GM19452 (cell line): ENCODE measurements around the gene PLEKHB1.

Experiments used
- ATAC-seq: cut with Tn5 transposase; IDR thresholded peaks from one replicate; pipeline ENCODE4 v1.9.1; 2021; ENCODE audit not compliant: unreplicated experiment

Gene PLEKHB1

DNA sequence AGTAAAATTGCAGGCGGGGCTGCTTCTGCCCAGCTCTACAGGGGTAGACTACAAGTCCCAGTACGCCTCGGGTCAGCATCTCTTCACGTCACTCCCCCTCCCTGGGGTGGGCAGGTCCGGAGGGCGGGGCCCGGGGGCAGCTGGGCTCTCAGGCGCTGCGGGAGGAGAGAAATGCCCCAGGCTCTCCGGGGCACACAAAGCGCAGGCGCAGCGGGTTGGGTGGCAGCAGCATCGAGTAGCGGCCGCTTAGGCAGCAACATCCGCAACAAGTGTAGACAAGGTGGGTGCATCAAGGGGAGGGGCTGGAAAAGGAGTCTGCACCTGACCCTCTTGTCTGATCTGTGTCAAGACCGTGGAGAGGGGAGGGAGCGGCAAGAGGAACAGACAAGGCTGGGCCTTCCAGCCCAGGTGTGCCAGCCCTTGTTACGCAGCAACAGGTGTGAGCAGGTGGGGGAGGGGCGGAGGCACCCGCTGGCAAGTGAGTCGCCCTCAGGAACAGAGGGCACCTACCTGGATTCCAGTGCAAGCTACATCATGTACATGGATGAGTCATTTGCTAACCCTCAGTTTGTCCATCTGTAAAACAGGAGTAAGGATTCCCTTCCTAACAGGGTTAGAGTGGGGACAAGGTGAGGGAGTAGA, 1.2 kb downstream of the PLEKHB1 start:
- ATAC-seq: peak; percentile 85

DNA sequence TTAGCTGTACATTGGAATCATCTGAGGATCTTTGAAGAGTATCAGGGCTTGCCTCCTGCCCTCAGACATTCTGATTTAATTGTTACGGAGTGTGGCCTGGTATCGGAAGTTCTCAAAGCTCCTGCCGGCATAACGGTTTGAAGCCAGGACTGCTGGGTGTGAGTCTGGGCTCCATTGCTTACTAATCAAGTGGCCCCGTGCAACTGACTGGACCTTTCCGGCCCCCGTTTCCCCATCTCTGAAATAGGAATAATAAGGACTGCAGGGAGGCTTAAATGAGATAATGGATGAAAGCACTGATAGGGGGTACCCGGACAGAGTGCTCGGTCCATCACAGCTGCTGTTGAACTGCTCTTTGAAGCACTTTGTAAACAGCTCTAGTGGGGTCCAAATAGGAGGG, 1.7 kb downstream of the PLEKHB1 start:
- no peak for ATAC-seq

DNA sequence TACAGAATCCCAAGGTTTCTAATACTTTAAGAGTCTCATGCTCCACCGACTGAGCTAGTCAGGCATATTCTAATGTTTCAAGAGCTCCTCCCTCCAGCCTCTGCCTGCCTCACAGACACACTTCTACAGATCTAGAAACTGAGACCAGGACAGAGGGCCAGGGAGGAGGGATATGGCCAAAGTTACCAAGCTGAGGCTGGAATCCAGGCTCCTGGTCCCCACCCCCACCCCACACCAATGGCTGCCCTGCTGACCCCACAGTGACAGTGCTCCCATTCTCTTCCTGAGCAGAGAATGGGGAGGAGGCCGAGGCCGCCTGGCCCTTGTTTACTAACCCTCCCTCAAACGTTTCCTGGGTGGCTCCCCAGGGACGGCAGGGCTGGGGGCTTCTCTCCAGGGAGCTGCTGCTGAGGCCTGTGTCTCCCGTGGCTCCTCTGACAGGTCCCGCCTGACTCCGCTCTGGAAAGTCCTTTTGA, 2.2 kb downstream of the PLEKHB1 start:
- ATAC-seq: no peak

DNA sequence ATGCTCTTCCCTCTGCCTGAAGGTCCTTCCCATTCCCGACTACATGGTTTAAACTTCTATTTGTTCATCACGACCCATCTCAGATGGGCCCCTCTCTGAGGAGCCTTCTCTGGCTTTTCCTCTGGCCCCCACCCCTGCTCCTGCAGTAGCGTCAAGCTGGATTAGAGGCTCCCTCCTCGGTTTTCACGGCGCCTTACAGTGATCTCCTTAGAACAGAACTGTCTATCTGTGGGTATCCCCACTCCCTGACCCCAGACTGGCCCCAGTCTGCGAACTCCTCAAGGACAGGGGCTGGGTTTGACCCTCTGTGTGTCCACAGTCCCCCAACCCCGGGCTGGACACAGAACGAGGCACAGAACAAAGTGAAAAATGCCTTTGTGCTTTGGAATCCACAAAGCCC, 2.8 kb downstream of the PLEKHB1 start:
- ATAC-seq: no peak

DNA sequence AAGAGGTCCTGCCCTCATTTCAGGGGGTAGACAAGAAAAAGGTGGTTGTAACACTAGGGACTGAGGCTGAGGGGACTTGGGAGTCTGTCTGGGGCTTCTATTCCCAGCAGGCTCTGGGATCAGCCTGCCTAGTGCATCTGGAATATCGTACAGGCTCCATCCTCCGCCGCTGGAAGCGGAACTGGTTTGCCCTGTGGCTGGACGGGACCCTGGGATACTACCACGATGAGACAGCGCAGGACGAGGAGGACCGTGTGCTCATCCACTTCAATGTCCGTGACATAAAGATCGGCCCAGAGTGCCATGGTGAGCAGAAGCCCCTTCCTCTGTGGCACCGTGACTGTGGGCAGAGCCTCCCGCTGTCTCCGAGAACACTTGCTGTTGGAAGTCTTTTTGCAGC, 4.0 kb downstream of the PLEKHB1 start:
- no peak for ATAC-seq

DNA sequence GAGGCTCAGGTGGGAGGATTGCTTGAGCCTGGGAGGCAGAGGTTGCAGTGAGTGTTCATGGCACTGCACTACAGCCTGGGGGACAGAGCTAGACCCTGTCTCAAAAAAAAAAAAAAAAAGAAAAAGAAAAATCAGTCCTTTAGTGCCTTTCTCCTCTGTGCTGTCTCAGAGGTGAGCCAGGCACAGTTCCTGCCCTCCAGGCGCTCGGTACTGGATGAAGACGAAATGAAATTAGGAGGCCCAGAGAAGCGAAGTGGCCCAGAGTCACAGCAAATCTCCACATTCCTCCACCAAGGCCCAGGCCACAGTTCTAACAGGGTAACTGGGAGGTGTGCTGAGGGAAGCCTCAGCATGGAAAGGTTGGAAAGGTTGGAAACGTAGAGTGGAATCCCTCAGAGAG, 4.9 kb downstream of the PLEKHB1 start:
- no peak for ATAC-seq

DNA sequence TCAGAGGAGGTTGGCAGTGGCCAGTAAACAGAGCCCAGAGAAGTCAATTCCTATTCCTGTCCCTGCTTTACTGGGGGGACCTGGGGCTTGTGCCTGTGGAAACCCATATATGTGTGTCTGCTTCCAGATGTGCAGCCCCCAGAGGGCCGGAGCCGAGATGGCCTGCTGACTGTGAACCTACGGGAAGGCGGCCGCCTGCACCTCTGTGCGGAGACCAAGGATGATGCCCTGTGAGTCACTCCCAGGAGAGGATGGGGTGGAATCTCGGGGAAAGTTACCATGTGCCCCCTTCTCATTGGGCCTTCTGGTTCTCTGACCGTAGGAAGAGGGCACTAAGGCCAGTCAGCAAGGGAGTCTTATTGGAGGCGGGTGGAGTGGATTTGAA, 5.3 kb downstream of the PLEKHB1 start:
- ATAC-seq: no peak

DNA sequence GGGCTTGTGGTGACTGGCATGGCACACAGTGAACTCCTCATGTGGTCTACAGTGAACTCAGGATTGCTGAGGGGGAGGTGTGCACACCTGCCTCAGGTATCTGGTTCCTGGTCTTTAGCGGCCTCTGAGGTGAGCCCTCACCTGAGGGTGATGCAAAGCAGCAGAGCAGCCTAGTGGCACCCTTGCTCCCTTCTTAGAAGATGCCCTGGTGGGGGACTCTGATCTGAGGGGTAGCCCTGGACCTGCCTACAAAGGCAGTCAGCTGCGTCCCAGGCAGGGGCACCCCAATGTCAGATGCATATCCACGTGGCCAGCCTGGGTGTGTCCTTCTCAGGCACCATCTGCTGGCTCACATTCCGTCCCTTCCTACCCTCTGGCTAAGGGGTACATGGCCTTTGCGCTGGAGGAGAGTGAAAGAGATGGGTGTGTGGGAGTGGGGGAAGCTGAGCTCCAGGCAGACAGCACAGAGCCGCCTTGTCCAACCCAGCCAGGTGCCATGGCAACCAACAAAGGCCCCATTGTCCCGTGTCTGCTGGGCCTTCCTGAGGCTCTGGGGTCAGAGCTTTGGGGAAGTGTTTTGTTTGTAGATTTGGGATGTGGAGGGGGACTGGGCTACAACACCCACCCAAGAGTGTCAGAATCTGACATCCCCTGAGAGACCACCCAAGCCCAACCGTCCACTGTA, 5.8 kb downstream of the PLEKHB1 start:
- no peak for ATAC-seq

DNA sequence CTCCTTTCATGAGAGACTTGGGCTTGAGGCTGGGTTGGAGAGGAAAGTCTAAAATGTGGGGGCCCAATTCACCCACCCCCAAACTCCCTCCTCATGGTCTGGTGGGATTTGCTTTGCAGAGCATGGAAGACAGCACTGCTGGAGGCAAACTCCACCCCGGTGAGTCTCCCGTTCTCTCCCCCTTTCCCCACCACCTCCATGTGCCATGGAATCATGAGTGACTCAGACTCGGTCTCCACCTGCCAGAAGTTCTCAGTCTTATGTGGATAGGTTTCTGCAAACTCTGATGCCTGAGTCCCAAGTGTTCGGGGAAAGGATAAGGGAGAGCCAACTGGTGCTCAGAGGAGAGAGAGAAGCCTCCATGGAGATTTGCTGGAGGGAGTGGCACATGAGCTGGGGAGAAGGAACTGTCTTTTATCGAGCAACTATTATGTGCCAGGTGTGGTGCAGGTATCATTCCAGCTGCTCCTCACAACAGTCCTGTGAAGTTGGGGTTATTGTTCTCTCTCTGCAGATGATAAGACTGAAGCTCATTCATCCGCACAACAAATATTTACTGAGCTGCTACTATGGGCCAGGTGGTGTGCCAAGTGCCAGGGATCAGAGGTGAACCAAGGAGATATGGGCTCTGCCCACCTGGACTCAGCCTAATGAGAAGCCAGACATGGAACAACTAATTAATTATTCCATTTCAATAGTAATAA, 6.6 kb downstream of the PLEKHB1 start:
- no peak for ATAC-seq

DNA sequence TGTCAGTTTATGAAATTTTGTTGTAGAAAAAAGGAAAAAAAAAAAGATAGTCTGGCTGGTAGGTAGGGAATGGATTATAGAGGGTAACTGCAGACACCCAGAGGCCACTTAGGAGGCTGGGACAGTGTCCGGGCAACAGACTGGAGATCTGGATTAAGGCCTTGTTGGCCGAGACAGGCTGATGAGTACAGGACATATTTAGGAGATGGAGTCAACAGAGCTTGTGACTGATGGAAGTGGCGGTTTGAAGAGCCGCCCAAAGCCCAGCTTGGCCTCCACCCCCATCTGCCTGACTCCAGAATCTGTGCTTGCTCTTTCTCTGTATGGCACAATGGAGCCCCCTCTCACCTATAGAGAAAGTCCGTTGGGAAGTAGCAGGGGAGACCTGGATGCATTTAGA, 7.6 kb downstream of the PLEKHB1 start:
- ATAC-seq: no peak

DNA sequence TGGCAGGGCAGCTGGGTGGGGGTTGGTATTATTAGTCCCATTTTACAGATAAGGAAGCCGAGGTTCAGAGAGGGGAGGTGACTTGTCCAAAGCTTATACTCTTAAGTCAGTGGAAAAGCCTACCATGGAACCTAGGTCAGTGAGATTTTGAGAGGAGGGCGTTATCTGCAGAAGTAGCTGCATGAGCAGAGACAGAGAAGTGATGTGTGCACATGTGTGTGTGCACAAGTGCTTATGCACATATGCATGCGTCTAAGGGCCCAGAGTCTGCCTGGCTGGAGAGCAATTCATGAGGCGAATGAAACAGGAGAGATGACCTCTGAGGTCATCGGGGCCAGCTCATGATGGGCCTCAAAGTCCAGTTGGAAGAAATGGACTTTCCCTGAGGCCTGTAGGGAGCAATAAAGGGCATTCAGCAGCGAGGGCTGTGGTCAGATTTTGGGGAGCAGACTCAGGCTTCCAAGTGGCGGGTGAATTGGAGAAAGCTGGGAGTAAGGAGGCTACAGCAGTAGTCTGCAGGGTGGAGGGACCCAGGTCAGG, 8.2 kb downstream of the PLEKHB1 start:
- ATAC-seq: no peak

DNA sequence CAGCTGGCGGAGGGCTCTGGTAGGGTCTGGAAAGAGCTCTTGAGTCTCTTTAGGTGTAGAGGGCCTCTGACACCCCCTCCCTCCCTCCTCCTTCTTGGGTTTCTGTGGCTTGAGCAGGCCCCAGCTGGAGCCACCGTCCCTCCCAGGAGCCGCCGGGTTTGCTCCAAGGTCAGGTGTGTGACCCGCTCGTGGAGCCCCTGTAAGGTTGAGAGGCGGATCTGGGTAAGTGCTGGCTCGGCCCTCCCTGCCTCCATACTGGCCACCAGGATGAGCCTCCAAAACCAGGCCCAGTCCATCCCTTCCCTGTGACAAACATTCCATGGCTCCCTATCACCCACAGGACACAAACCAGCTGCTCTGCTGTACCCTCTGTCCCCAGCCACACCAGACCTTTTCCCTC, 9.3 kb downstream of the PLEKHB1 start:
- no peak for ATAC-seq

DNA sequence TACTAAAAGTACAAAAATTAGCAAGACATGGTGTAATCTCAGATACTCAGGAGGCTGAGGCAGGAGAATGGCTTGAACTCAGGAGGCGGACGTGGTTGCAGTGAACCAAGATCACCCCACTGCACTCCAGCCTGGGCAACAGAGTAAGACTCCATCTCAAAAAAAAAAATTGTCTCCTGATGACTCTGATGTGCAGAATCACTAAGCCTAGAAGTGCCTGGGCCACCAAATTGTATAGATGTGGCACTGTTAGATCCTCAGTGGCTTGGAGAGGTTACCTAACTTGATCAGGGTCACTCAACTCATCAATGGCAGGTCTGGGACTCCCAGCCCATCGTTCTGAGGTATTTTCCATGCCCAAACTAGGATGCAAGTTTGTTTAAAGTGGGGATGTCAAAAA, 10.6 kb downstream of the PLEKHB1 start:
- ATAC-seq: no peak

DNA sequence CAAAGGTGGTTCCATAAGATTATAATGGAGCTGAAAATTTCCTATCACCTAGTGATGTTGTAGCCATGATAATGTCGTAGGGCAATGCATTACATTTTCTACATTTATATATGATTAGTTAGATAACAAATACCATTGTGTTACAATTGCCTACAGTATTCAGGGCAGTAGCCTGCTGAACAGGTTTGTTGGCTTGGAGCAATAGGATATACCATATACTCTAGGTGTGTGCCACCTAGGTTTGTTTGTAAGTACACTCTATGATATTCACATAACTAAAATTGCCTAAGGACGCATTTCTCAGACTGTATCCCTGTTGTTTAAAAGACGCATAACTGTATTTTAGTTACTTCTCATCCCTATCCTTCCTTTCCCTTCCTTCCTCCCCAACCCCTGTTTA, 13.6 kb downstream of the PLEKHB1 start:
- ATAC-seq: no peak

DNA sequence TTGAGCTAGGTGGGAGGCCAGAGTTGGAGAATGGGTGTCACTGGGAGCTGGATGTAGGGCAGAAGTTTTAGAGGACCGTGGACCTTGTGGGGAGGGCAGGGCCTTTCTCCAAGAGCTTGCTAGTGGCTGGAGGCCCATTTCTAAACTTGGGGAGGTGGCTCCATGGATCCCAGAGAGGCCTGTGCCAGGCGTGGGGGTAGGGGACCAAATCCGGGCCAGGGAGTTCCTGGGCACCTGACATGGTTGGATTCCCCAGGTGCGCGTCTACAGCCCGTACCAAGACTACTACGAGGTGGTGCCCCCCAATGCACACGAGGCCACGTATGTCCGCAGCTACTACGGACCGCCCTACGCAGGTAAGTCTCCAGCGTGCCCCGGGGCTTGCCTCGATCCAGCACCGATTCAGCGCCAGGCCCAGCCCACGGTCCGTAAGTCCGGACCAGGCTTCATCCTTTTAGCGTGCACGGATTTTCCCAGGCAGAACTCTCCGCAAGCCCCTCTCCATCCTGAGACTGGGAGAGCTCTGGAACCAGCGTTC, 14.2 kb downstream of the PLEKHB1 start:
- ATAC-seq: no peak

DNA sequence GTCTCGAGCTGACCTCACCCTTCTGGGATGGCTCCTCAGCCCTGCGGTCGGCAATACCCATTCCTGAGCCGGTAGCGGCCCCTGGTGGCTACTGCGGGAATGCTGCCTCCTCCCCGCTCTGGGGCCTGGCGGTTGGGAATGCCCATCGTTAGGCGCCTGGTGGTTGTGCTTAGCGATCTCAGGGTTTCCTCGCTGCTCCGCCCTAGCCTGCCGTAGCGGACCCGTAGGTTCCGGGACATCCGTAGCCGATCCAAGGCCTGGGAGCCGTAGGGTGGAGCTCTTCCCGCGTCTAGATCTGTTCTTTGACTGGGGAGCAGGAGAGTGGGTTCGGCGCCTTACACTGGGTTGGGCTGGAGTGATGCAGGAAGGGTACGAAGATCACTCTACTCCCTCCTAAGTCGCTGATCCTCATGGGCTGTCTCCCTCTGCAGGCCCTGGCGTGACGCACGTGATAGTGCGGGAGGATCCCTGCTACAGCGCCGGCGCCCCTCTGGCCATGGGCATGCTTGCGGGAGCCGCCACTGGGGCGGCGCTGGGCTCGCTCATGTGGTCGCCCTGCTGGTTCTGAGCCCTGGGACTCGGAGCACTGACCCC, 14.8 kb downstream of the PLEKHB1 start:
- ATAC-seq: peak; percentile 78

DNA sequence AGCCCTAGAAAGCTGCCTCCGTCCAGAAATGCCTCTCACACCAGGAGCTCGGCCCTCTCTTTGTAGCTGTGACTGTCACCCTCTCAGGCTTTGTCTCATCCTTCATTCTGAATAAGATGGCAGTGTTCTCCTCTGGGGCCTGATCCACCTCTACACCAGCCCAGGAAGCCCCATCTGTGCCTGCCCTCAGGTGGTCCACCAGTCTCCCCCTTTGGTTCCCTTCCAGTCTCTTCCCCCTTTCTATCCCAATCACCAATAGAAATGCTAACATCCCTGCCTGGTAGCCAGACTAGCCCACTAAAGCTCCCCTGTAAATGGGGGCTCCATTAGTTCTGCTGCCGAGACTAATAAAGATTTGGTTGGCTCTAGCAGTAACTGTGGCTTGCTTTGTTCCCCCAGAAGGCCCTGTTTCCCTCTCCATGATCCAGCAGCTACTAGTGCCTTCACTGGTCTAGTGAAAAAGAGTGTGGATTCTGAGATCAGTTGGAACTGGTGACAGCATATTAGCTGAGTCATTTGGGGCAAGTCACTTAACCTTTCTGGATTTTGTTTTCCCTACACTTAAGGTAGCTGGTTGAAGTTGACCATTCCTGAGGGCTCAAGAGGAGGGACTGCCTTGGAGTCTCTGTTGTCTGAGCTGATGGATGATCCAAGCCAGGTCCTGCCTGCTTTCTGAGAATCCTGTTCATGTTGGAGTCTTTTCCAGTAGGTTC, 16.2 kb downstream of the PLEKHB1 start:
- ATAC-seq: no peak

DNA sequence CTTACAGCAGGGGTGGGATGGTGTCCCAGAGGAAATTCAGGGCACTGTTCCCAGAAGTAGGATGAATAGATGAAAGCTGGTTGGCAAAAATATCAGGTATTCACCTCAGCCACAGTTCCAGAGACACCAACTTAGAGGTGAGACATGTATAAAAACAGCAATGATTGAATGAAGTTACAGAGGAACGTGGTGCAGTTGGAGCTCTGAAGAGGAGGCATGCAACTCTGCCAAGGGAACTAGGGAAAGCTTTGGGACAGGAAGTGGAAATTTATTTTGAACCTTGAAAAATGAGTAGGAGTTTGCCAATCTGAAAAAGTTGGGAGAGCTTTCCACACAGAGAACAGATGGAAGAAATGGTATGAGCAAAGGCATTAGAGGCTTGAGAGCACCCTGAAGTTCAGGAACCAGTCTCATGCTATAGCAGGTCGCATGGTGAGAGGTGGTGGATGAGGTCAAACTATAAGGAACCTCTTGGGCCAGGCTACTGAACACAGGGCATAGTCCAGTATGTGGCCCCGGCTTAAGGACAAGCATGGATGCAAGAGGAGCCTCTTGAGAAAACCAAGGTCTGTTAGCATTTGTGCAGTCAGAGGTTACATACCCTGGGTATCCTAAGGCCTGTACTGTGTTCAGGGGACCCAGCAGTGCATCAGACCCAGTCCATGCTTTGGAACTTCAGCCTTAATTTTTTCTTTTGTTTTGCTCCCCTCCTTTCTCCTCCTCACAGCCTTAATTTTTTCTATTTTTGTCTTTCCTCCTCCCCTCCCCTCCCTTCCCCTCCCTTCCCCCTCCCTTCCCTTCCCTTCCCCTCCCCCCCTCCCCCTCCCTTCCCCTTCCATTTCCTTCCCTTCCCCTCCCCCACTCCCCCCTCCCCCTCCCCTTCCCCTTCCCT, 17.5 kb downstream of the PLEKHB1 start:
- no peak for ATAC-seq

DNA sequence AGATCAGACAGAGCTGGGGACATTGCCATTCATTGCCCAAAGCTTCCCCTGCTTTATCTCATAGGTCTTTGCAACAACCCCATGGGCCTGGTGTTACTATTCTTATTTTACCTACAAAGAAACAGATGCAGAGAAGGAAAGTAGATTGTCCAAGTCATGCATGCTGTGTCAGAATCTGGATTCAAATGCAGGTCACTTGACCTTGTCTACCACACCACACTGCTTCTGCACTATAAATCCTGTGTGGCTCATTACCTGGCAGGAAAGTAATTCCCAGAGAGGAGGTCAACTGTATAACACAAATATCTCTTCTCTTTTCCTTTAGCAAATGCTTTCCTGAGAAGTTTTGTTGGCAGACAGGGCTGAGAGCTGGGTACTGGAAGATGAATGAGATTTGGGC, 18.5 kb downstream of the PLEKHB1 start:
- no peak for ATAC-seq

DNA sequence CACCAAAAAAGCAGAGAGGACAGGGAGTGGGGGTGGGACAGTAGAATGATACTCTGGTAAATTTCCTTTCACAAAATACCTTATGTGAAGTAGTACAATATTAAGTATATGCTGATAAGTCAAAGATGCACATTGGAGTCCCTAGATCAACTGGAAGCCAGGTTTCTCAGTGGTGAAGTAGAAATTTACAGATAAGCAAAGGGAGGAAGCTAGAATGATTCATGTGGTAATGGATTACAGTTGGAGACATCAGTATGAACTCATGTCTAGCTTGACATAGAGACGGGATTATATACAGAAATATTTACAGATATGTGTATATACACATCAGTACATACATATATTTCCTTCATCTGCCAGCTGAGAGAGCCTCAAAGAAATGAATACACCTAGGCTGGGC, 21.5 kb downstream of the PLEKHB1 start:
- no peak for ATAC-seq
